Gastroesophageal sphincter (tissue), 4 donors: Measurements from ENCODE around the gene RFC2. TPM values are rescaled to one million over a fixed set of nuclear protein-coding genes. Genes with fewer than 3 reads are reported as not detected.

ENCODE experiments used
- ATAC-seq: fragments of 150-250 bp; one replicate; pipeline ENCODE4 v1.9.1; 2016; ENCODE audit warnings: mild to moderate bottlenecking, moderate library complexity
- H3K27ac ChIP-seq, 4 donors: fragments of 200-600 bp; sonication (generic) in 3 of 4; 1 replicate in 3 of 4; 2 replicates in 1 of 4; pipeline ENCODE4 v1.5.1; 2016 to 2019
- H3K27me3 ChIP-seq: fragments of 200-600 bp; sonication (generic); one replicate; pipeline ENCODE4 v1.5.1; 2019
- H3K36me3 ChIP-seq, 2 donors: fragments of 200-600 bp; sonication (generic); one replicate each; pipeline ENCODE4 v1.5.1; 2019; ENCODE audit warnings: control low read depth in 1 of 2
- H3K4me1 ChIP-seq, 3 donors: fragments of 200-600 bp; sonication (generic); 1 replicate in 2 of 3; 2 replicates in 1 of 3; pipeline ENCODE4 v1.5.1; 2016 to 2019; ENCODE audit warnings: control low read depth in 2 of 3
- H3K4me3 ChIP-seq, 2 donors: fragments of 200-600 bp; sonication (generic); one replicate each; pipeline ENCODE4 v1.5.1; 2019; ENCODE audit warnings: mild to moderate bottlenecking in 1 of 2, moderate library complexity in 1 of 2
- H3K9me3 ChIP-seq, 3 donors: fragments of 200-600 bp; sonication (generic); one replicate each; pipeline ENCODE4 v1.5.1; 2017 to 2019; ENCODE audit warnings: control low read depth in 2 of 3
- CTCF ChIP-seq, 4 experiments: fragments of 200-600 bp in 2 of 4; fragments of 450-650 bp in 2 of 4; sonication (generic) in 1 of 4; IDR thresholded peaks; one replicate each; pipeline ENCODE4 v1.5.1; 2017 to 2019; ENCODE audit warnings: antibody characterized with exemption in 4 of 4, mild to moderate bottlenecking in 2 of 4, moderate library complexity in 2 of 4
- EP300 ChIP-seq: sonication (generic); formaldehyde crosslinking; IDR thresholded peaks from one replicate; pipeline ENCODE4 v1.6.1; 2017; ENCODE audit warnings: antibody characterized with exemption, mild to moderate bottlenecking
- POLR2A ChIP-seq, 2 donors: fragments of 450-650 bp; IDR thresholded peaks; one replicate each; pipeline ENCODE4 v1.6.1; 2017; ENCODE audit warnings: antibody characterized with exemption in 2 of 2, mild to moderate bottlenecking in 2 of 2, moderate library complexity in 1 of 2
- POLR2AphosphoS5 ChIP-seq: sonication (generic); formaldehyde crosslinking; IDR thresholded peaks from one replicate; pipeline ENCODE4 v1.6.1; 2017; ENCODE audit warnings: antibody characterized with exemption
- WGBS, 2 donors: methylation state at CpG; one replicate each; pipeline ENCODE4 v1.1.5; 2018; ENCODE audit warnings: low coverage in 1 of 2; 5-methylcytosine and 5-hydroxymethylcytosine counted together
- total RNA-seq, 4 donors: library from RNA; depleted of rRNA; stranded (reverse); fragments of >200 nt; gene quantifications; one replicate each; pipeline ENCODE4 v1.1.0, GENCODE V29; 2016

Gene RFC2
- total RNA-seq, 4 donors from 2014 or later, result 11.3 to 12.2 (median 11.3) TPM

GRCh38 chr7:74288034-74288881, 34.1 kb upstream of the RFC2 start:
- TF ChIP-seq POLR2AphosphoS5, result no peak
- no peak for TF ChIP-seq CTCF (IDR thresholded peaks at IDR 0.05)
- no peak for TF ChIP-seq POLR2A (IDR thresholded peaks at IDR 0.05)
- TF ChIP-seq EP300, result no peak
- WGBS, 2 donors, result 39 to 40% methylated on average over 13 to 17 of the region's 20 CpGs
- H3K4me1 ChIP-seq, result peaks cover 0 to 37% (median 14%) of the 10 kb centered on the region in 3 donors
- H3K4me3 ChIP-seq, result peak overlapping the region in 1 of 2 donors; percentile 96
- H3K36me3 ChIP-seq, result no peaks in the 10 kb centered on the region
- H3K27me3 ChIP-seq, result no peaks in the 10 kb centered on the region
- no peaks in the 10 kb centered on the region for H3K9me3 ChIP-seq
- no peak for ATAC-seq
- H3K27ac ChIP-seq, result peak overlapping the region in 3 of 4 donors; percentile 81 to 88 (median 82)

- no peaks in the 10 kb centered on the region for H3K9me3 ChIP-seq
- ATAC-seq, result no peak
- WGBS, 2 donors, result 84% methylated on average over 4 to 5 of the region's 7 CpGs
- no peaks in the 10 kb centered on the region for H3K27me3 ChIP-seq
- no peak overlapping the region for H3K27ac ChIP-seq
- H3K4me1 ChIP-seq, result peaks cover 0 to 36% (median 14%) of the 10 kb centered on the region in 3 donors
- no peaks in the 10 kb centered on the region for H3K36me3 ChIP-seq
- no peak for TF ChIP-seq CTCF (IDR thresholded peaks at IDR 0.05)
- H3K4me3 ChIP-seq, result no peak overlapping the region
These were observed 33.3 kb upstream of the RFC2 start for GRCh38 chr7:74287303-74288033.

GRCh38 chr7:74286131-74286530, 31.9 kb upstream of the RFC2 start:
- TF ChIP-seq POLR2A (IDR thresholded peaks at IDR 0.05), result no peak
- TF ChIP-seq CTCF (IDR thresholded peaks at IDR 0.05), result no peak
- TF ChIP-seq EP300, result no peak
- no peak for TF ChIP-seq POLR2AphosphoS5

GRCh38 chr7:74284781-74285259, 30.6 kb upstream of the RFC2 start:
- Histone ChIP-seq H3K4me3 (no peak overlapping the region), H3K27me3 (no peaks in the 10 kb centered on the region), H3K27ac (no peak overlapping the region), H3K36me3 (no peaks in the 10 kb centered on the region), H3K4me1 (peaks cover 0 to 22% (median 10%) of the 10 kb centered on the region in 3 donors), H3K9me3 (no peaks in the 10 kb centered on the region)
- ATAC-seq, result no peak
- TF ChIP-seq POLR2A (IDR thresholded peaks at IDR 0.05), result no peak
- no peak for TF ChIP-seq EP300
- no peak for TF ChIP-seq POLR2AphosphoS5
- TF ChIP-seq CTCF (IDR thresholded peaks at IDR 0.05), result no peak
- WGBS, 2 donors, result 53 to 86% methylated on average over 1 to 3 of the region's 9 CpGs

More at GRCh38 chr7:74286131-74286530, 31.9 kb upstream of the RFC2 start:
- Histone ChIP-seq H3K27me3 (no peaks in the 10 kb centered on the region), H3K36me3 (no peaks in the 10 kb centered on the region), H3K9me3 (no peaks in the 10 kb centered on the region), H3K4me3 (no peak overlapping the region), H3K4me1 (peaks cover 0 to 27% (median 14%) of the 10 kb centered on the region in 3 donors), H3K27ac (no peak overlapping the region)
- ATAC-seq, result no peak
- WGBS, 2 donors, result 50 to 79% methylated on average over 2 to 8 of the region's 11 CpGs
